Stimulated activated CD8-positive, alpha-beta memory T cell treated with anti-CD3 and anti-CD28 coated beads, Interleukin-15, amount 100 ng/mL, for 1 hour (primary cell): ENCODE measurements around the gene FIGLA.

ENCODE experiments used
- DNase-seq: peaks from one replicate; pipeline ENCODE4 v3.0.0-alpha.2; 2020; ENCODE audit warnings: low read depth

FIGLA gene

DNA sequence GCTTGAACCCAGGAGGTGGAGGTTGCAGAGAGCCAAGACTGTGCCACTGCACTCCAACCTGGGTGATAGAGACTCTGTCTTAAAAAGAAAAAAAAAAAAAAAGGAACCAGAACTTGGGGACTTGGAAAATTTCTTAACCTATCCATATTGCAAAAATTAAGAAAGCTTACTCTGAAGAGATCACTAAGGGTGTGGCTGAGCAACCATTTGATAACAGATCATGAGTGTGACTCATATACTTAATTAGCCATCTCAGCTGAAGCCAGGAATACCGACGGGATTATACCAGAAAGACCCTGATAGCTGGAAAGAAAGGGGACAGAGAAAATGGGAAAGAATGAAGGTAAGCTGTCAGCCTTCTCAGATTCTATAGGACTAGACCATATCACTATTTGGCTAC, 15.3 kb downstream of the FIGLA start:
- no peak for DNase-seq

DNA sequence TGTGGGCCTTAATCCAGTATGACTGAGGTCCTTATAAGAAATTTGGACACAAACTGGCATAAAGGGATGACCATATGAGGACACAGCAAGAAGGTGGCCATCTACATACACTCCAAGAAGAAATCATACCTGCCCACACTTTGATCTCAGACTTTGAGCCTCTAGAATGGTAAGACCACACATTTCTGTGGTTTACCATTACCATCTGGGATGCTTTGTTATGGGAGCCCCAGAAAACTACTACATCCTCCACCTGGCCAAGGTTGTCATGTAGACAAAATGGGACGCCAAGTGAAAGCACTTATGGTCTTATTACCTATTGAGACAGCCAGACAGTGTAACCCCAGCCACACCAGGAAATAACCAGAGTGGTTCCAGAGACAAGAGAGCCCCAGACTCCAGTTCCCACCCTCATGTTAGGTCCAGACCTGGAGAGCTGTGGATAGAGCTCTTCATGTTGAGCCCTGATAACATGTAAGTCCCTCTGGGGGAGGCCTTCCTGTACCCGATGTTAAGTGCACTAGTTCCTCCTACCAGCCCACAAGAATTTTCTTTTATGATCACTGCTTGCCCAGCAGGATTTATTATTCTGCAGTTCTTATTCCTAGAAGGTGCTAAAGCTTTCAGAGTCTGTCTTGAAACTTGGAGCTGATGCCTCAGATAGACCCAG, 17.8 kb downstream of the FIGLA start:
- DNase-seq: no peak

- no peak for DNase-seq
Observed at GRCh38 chr2:70771446-70771845, 19.0 kb downstream of the FIGLA start.

- DNase-seq: no peak
Observed at GRCh38 chr2:70769450-70769849, 21.0 kb downstream of the FIGLA start.

GRCh38 chr2:70768590-70769085, 21.8 kb downstream of the FIGLA start:
- DNase-seq: no peak

DNA sequence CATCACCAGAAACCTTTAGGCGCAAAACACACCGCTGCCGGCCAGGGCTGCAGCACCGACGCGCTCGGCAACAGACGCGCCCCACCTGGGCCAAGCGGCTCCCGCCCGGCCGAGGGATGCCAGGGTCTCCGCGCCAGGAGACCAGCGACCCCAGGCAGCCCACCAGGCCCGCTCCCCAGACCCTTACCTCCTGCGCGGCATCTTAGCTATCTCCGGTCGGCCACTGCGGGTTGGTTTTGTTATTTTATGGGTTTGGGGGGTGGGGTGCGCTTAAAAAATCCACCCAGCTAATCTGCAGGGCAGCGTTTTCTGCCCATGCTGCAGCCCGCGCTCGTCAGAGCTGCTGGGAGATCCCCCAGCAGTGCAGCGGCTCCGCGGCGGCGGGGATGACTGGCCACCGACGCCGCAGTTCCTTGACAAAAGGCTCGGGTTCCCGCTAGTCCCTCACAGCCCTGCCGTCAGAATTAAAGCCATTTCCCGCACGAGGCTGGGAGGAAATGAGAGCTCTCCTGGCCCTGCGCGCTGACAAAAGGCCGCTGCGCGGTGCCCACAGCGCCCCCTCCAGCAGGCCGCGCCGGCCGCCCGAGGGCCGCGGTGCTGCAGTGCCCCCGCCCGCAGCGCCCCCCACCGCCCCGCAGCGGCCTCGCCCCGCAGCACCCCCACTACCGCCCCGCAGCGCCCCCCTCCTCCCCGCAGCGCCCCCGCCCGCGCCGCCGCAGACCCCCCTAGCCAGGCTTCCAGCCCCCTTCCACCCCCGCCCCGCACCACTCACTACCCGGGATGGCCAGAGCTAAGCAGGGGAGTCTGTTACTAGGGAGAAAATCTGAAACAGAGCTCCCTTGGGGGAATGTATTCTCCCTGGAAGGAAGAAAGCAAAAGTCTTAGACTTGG, 22.5 kb downstream of the FIGLA start, which contains the start of gene ADD2:
TSS of gene ADD2 (minus strand) at position 502 of the 891 bp plus-strand sequence. CDS start 61,792 bp downstream, outside the sequence.
- DNase-seq: peak; percentile 8

- DNase-seq: no peak
Observed at GRCh38 chr2:70767079-70767698, 23.3 kb downstream of the FIGLA start.

DNA sequence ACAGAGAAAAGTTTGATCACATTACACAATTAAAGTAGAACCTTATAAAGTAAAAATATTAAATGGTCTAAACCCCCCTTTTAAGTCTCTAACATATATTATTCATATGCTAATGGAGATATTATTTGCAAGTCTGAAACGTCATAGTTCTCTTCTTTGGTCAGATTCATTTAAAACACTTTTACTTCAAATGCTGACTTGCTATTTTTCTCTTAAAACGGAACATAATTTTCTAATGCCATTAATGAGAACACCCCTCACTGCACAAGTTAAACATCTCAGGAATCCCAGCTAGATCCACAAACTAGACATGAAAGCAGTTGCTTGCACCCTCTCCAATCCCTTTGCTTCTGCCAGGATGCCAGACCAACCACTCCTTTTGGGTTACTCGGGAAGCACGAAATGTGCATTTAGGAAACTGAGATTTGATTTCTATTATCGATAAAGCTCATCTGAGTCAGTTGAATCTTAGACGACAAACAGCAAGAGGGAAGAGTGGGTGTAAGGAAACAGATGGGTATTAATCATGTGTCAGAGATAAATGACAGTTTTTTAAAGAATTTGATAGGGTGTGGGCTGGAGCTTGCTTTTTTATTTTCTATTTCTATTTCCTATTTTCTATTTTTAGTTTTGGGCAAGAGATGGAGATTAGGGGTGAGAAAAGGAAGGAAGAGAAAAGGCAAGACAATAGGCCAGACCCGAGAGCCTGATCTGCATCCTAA, 23.9 kb downstream of the FIGLA start:
- DNase-seq: no peak

DNA sequence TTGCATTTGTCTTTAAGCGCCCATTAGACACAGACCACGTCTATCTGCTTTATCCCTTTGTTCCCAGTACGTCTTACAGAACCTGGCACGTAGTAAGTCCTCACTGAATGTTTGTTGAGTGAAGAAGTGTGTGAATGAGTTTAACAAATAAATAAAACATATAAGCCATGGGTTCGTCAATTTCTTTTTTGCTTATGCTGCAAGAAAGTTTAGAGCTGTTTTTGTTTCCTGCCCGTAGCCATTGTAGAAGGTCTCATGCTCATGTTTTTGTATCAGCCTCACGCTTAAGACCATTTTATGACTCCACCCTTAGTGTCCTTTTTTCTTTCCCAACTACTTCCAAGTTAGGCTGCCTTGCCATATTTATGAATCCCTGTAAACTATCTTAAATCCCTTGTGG, 24.9 kb downstream of the FIGLA start:
- no peak for DNase-seq

GRCh38 chr2:70759446-70759845, 31.0 kb downstream of the FIGLA start:
- no peak for DNase-seq

DNA sequence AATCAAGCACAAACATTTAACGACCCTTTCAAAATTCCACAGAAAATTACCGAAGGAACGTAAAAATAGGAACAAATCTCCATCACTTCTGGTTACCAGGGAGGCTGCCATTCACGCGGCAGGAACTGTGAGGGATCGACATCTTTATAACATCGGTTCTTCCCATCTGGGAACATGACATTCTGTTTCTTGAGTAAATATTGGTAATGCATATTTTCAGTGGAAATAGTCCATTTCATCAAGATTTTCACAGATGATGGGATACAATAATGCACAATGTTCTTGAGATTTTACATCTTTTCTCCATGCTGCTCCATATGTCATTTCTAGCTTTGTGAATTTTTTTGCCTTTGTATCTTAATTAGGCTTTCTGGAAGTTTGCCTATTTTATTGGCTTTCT, 32.5 kb downstream of the FIGLA start:
- DNase-seq: no peak

- DNase-seq: no peak
Observed at GRCh38 chr2:70757360-70757759, 33.1 kb downstream of the FIGLA start.

GRCh38 chr2:70756128-70756527, 34.3 kb downstream of the FIGLA start:
- no peak for DNase-seq

GRCh38 chr2:70753902-70754301, 36.5 kb downstream of the FIGLA start:
- DNase-seq: no peak

DNA sequence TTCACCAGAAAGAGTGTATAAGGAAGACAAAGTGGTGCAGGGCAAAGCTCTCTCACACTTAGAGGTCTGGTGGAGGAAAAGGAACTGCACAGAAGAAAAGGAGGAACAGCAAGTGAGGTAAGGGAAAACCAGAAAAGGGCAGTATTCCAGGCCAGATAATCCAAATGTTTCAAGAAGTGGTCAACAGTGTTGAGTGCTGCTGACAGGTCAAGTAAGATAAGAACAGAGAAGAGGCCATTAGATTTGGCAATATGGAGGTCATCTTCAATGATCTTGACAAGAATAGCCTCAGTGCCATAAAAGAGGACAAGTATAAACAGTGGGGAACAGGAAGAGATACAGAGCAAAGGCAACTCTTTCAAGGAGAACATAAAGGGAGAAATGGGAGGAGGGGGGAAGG, 37.4 kb downstream of the FIGLA start:
- no peak for DNase-seq

DNA sequence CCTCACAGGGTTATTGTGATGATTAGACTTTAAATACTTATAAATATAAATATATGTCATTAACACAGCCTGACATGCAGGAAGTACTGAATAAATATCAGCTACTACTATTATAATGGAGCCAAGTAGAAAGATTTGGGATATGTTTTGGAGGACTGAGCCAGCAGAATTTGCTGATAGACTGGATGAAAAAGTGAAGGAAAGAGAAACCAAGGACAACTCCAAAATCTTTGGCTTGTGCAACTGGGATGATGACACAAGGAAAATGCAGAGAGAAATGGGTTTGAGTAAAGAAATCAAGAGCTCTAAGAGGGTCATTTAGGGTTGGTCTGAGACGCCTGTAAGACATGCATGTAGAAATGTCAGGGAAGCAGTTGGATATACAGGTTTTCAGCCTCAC, 38.0 kb downstream of the FIGLA start:
- DNase-seq: no peak

DNA sequence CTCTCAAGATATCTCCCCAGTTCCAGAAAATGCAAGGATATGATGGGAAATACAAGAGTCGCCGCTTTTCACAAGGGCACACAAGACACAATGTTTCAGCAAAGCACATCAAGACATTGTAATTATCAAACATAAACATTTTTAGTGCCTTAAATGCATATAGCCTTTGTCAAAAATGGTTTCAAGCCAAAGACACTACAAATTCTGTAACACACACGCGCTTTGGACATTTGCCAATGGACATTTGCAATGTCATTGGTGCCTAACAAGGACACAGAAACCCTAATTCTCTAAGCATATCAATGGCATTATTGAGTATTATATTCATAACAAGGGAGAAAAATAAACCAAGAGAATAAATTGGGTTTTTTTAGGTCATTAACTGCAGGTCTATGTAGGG, 38.6 kb downstream of the FIGLA start:
- no peak for DNase-seq

DNA sequence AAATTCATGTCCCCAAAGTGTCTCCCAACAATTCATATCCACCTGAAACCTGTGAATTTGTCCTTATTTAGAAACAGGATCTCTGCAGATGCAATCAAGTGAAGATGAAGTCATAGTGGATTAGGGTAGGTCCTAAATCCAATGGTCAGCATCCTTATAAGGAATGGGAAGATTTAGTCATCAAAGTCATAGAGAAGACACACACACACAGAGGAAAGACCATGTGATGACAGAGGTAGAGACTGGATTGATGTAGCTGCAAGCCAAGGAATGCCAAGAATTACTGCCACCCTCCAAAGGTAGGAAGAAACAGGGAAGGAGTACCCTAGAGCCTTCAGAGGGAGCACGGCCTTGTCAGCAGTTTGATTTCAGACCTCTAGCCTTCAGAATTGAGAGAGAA, 40.1 kb downstream of the FIGLA start:
- no peak for DNase-seq

DNA sequence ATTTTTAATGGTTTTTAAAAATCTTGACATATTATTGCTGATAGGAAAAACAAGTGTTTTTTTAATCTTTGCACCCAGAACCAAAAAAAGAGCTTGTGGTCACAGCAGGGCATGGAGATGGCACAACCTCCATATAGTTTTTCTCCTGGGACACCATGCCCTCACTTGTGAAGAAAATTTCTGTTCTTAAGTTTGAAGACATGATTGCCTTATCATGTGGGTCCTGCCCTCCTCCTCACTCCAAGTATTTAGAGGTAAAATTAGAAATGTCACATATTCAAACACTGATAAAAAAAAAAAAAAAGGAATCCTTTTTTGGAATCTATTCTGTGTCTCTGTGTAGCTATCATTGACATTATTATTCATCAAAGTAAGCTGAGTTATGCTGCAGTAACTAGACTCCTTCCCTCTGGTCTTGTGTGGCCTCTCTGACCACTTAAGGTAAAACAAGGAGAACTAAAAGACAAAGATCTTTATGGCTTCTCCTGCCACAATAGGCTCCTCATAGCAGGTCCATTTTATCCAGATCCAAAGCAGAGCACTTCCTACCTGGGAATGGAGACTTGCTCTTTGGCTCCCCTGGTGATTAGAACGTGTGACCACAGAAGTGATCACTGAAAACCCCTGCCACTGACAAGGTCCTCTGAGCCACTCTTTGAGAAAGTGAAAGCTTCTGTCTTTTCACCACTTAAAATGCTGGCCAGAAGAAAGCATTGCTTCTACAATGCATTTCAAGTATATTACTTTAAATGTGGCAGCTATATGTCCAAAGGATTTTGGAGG, 42.2 kb downstream of the FIGLA start:
- no peak for DNase-seq

- no peak for DNase-seq
Observed at GRCh38 chr2:70747284-70747683, 43.2 kb downstream of the FIGLA start.
